ENCODE results near the gene GPD1L.

GRCh38 chr3:32078864-32079263 lies 27.6 kb upstream of the GPD1L start:
- TF ChIP-seq JUND (CRISPR knock-in tag; IDR thresholded peaks at IDR 0.05) (no peak), SSRP1 (CRISPR knock-in tag; IDR thresholded peaks at IDR 0.05) (no peak)
